ENCODE data around the gene RFK. TPM values are rescaled to one million over a fixed set of nuclear protein-coding genes. Genes with fewer than 3 reads are reported as not detected.

The RFK gene
- total and polyA plus RNA-seq, 2 of the 13 experiments (the other 11 are each of a cell fraction or from before 2014, with no cell fraction given) = 18.2 to 37.2 TPM

- CTCF ChIA-PET (ENCODE audit: low intra/inter-chr PET ratio, low total read pairs) = no interaction called here
- no peak for TF ChIP-seq MATR3 (CRISPR knock-in tag; IDR thresholded peaks at IDR 0.05)
- no peak for TF ChIP-seq USF2 (IDR thresholded peaks at IDR 0.05; ENCODE audit: low read depth, low read length)
- TF ChIP-seq USF2 (CRISPR knock-in tag; IDR thresholded peaks at IDR 0.05; ENCODE audit: borderline replicate concordance) = no peak
- no peak for TF ChIP-seq DMTF1 (CRISPR knock-in tag; IDR thresholded peaks at IDR 0.05)
- no peak for TF ChIP-seq ZFP90 (CRISPR knock-in tag; IDR thresholded peaks at IDR 0.05; ENCODE audit: borderline replicate concordance)
- TF ChIP-seq ZNF788 (CRISPR knock-in tag; IDR thresholded peaks at IDR 0.05; ENCODE audit: borderline replicate concordance) = no peak
- TF ChIP-seq RFX1 (IDR thresholded peaks at IDR 0.05) = no peak
- no peak for TF ChIP-seq HMG20A (CRISPR knock-in tag; IDR thresholded peaks at IDR 0.05; ENCODE audit: borderline replicate concordance)
- no peak for TF ChIP-seq IKZF5 (CRISPR knock-in tag; IDR thresholded peaks at IDR 0.05)
- TF ChIP-seq RFXANK (CRISPR knock-in tag; IDR thresholded peaks at IDR 0.05) = no peak
- no peak for TF ChIP-seq ZFAT (CRISPR knock-in tag; conservative IDR thresholded peaks at IDR 0.05)
- no peak for TF ChIP-seq SALL1 (CRISPR knock-in tag; IDR thresholded peaks at IDR 0.05)
- TF ChIP-seq CBFB (CRISPR knock-in tag; IDR thresholded peaks at IDR 0.05) = no peak
- no peak for TF ChIP-seq AGO1 (IDR thresholded peaks at IDR 0.05; ENCODE audit: low read depth, low read length, poor library complexity, severe bottlenecking)
- TF ChIP-seq ZNF441 (CRISPR knock-in tag; IDR thresholded peaks at IDR 0.05; ENCODE audit: borderline replicate concordance) = no peak
- TF ChIP-seq SOX6 (IDR thresholded peaks at IDR 0.05) = no peak
- TF ChIP-seq SOX6 (CRISPR knock-in tag; IDR thresholded peaks at IDR 0.05) = no peak
- no peak for TF ChIP-seq ZNF10 (CRISPR knock-in tag; IDR thresholded peaks at IDR 0.05; ENCODE audit: borderline replicate concordance, low read depth)
- TF ChIP-seq HINFP (CRISPR knock-in tag; IDR thresholded peaks at IDR 0.05; ENCODE audit: low read depth) = no peak
Observed at GRCh38 chr9:76405340-76405739, 11.1 kb upstream of the RFK start.

More at GRCh38 chr9:76405340-76405739, 11.1 kb upstream of the RFK start:
- Histone ChIP-seq H3K4me1 (ENCODE audit: insufficient read depth, low read length) (peaks cover 46% of the 10 kb centered on the region), H3K27me3 (ENCODE audit: control insufficient read depth in 1 of 2, insufficient read depth in 2 of 2, low read length in 2 of 2) (no peaks in the 10 kb centered on the region), H3K4me2 (ENCODE audit: low read depth, low read length) (no peak overlapping the region), H3K79me2 (ENCODE audit: insufficient read depth, low read length) (no peaks in the 10 kb centered on the region), H3K36me3 (replicated peaks in 1 of 2; ENCODE audit: control insufficient read depth in 1 of 2, insufficient read depth in 2 of 2, low read length in 2 of 2) (no peaks in the 10 kb centered on the region), H3K4me3 (replicated peaks in 1 of 3; ENCODE audit: insufficient read depth in 1 of 3, low read depth in 2 of 3, low read length in 3 of 3) (no peak overlapping the region), H4K20me1 (ENCODE audit: insufficient read depth, low read length) (no peaks in the 10 kb centered on the region), H3K27ac (ENCODE audit: extremely low read length, insufficient read depth, low read length) (no peak overlapping the region), H3K9ac (ENCODE audit: insufficient read depth, low read depth, low read length) (no peak overlapping the region), H3K9me3 (ENCODE audit: low read length) (no peaks in the 10 kb centered on the region), H2AFZ (ENCODE audit: low read length) (no peak overlapping the region)
- no peak for FAIRE-seq
- POLR2A ChIA-PET = interaction anchor here (2.5 kb wide), 1 partner anchor 11 kb away, joined by 15 read pairs; the partner anchor contains the start of gene RFK
- DNase-seq (ENCODE audit: low spot score) = no peak
- 63% methylated on average over 3 of the region's 3 CpGs for WGBS (ENCODE audit: low lambda C conversion rate)
- no TSS peak for BruUV-seq (replicated peaks)
- intact Hi-C loops (cut with micrococcal nuclease; ENCODE audit: unreplicated experiment) = no loop called here
- ATAC-seq = no peak
- in situ Hi-C loops (cut with HindIII; ENCODE audit: extremely low pct_ligation_motif_present, low pct_unique_long_range_greater_than_20kb) = no loop called here

Data from HepG2 (cell line).